H1 (cell line): ENCODE measurements around the gene ASB6. TPM values are rescaled to one million over a fixed set of nuclear protein-coding genes. Genes with fewer than 3 reads are reported as not detected.
"Not testable (repeated sequence)": the region's sequence is repeated elsewhere in the genome, so short reads cannot be mapped to it uniquely, and the experiment has no call there.

Source experiments
- CTCF ChIA-PET: fragments of 300-600 bp; sonication (Branson Sonifier 250); formaldehyde crosslinking; loops from one replicate; lab custom pipeline; 2021; ENCODE audit not compliant: partially characterized antibody; lab: Charles Lee
- POLR2A ChIA-PET: fragments of 300-600 bp; sonication (Branson Sonifier 250); formaldehyde crosslinking; loops from one replicate; lab custom pipeline; 2021; ENCODE audit warnings: inconsistent platforms; ENCODE audit not compliant: partially characterized antibody; lab: Charles Lee
- DNase-seq, 2 experiments: peaks; one replicate each; pipeline versions ENCODE4 v3.0.0 to v3.0.0-alpha.2; 2010 to 2022; ENCODE audit warnings: low spot score in 2 of 2, low read depth in 1 of 2, mixed read lengths in 1 of 2
- FAIRE-seq: peaks from 2 replicates; lab custom pipeline; 2011; peaks lifted over from hg19 to GRCh38; lab: Jason Lieb, UNC
- H2AFZ ChIP-seq: 2 replicates; pipeline ENCODE4 v1.8.1; 2012; ENCODE audit warnings: low read length, inconsistent platforms
- H2AK5ac ChIP-seq: 2 replicates; pipeline ENCODE4 v1.6.1; 2013; ENCODE audit warnings: low read depth, low read length
- H2BK120ac ChIP-seq: replicated peaks from 2 replicates; pipeline ENCODE3; 2013; ENCODE audit warnings: low read depth, low read length, inconsistent platforms
- H2BK12ac ChIP-seq: 2 replicates; pipeline ENCODE4 v1.6.1; 2013; ENCODE audit warnings: low read depth, low read length
- H2BK15ac ChIP-seq: 2 replicates; pipeline ENCODE4 v1.6.1; 2013; ENCODE audit warnings: low read length
- H2BK20ac ChIP-seq: 2 replicates; pipeline ENCODE4 v1.6.1; 2013; ENCODE audit warnings: low read length
- H2BK5ac ChIP-seq: 2 replicates; pipeline ENCODE4 v1.6.1; 2013; ENCODE audit warnings: low read depth, low read length
- H3K14ac ChIP-seq: 2 replicates; pipeline ENCODE4 v1.6.1; 2013; ENCODE audit warnings: inconsistent platforms; ENCODE audit not compliant: insufficient read length
- H3K18ac ChIP-seq: 2 replicates; pipeline ENCODE4 v1.6.1; 2013; ENCODE audit warnings: low read length; ENCODE audit errors: extremely low read depth
- H3K23ac ChIP-seq: 2 replicates; pipeline ENCODE4 v1.6.1; 2013; ENCODE audit warnings: inconsistent platforms; ENCODE audit not compliant: insufficient read length
- H3K23me2 ChIP-seq: 2 replicates; pipeline ENCODE4 v1.6.1; 2013; ENCODE audit warnings: low read depth, low read length
- H3K27ac ChIP-seq: 2 replicates; pipeline ENCODE4 v1.6.1; 2011; ENCODE audit warnings: low read depth, low read length, inconsistent platforms
- H3K27me3 ChIP-seq, 4 experiments: replicated peaks in 1 of 4; 1 replicate in 1 of 4; 2 replicates in 3 of 4; pipeline versions ENCODE4 v1.6.1 to v1.8.1; 2011 to 2013; ENCODE audit warnings: low read length in 3 of 4, mild to moderate bottlenecking in 3 of 4, inconsistent platforms in 2 of 4, mixed read lengths in 2 of 4, moderate library complexity in 1 of 4; ENCODE audit not compliant: control insufficient read depth in 3 of 4, insufficient read depth in 3 of 4; ENCODE audit errors: extremely low read depth in 1 of 4
- H3K36me3 ChIP-seq, 4 experiments: 2 replicates each; pipeline versions ENCODE4 v1.6.1 to v1.8.1; 2011 to 2013; ENCODE audit warnings: mild to moderate bottlenecking in 4 of 4, low read length in 3 of 4, moderate library complexity in 2 of 4, control low read depth in 1 of 4, inconsistent platforms in 1 of 4; ENCODE audit not compliant: insufficient read depth in 4 of 4, control insufficient read depth in 2 of 4
- H3K4ac ChIP-seq: replicated peaks from 2 replicates; pipeline ENCODE3; 2013; ENCODE audit warnings: low read length, low read depth, mixed read lengths, inconsistent platforms; ENCODE audit not compliant: insufficient read length
- H3K4me1 ChIP-seq, 4 experiments: replicated peaks in 1 of 4; 1 replicate in 1 of 4; 2 replicates in 3 of 4; pipeline versions ENCODE4 v1.6.1 to v1.8.1; 2011 to 2013; ENCODE audit warnings: low read length in 3 of 4, inconsistent platforms in 2 of 4, mixed read lengths in 1 of 4; ENCODE audit not compliant: insufficient read depth in 4 of 4, control insufficient read depth in 3 of 4
- H3K4me2 ChIP-seq, 2 experiments: 2 replicates each; pipeline versions ENCODE4 v1.6.1 to v1.8.1; 2011 to 2013; ENCODE audit warnings: low read depth in 2 of 2, low read length in 2 of 2, control low read depth in 1 of 2, inconsistent platforms in 1 of 2, mild to moderate bottlenecking in 1 of 2; ENCODE audit not compliant: insufficient read depth in 1 of 2
- H3K4me3 ChIP-seq, 4 experiments: fragments of 200-600, 300-600 bp in 1 of 4; sonication (generic), shearing (Covaris generic), sonication (Bioruptor Twin) in 1 of 4; 2 replicates each; pipeline versions ENCODE4 v1.5.1 to v1.8.1; 2011 to 2016; ENCODE audit warnings: low read length in 4 of 4, low read depth in 3 of 4, control low read depth in 2 of 4, inconsistent platforms in 2 of 4, mild to moderate bottlenecking in 2 of 4, mixed read lengths in 1 of 4, moderate library complexity in 1 of 4; ENCODE audit not compliant: insufficient read depth in 2 of 4; ENCODE audit errors: extremely low read depth in 1 of 4
- H3K56ac ChIP-seq: replicated peaks from 2 replicates; pipeline ENCODE3; 2013; ENCODE audit warnings: low read depth, mild to moderate bottlenecking, mixed read lengths, low read length, inconsistent platforms; ENCODE audit not compliant: insufficient read length
- H3K79me1 ChIP-seq: 2 replicates; pipeline ENCODE4 v1.6.1; 2013; ENCODE audit warnings: low read depth, low read length, control low read depth
- H3K79me2 ChIP-seq, 2 experiments: 2 replicates each; pipeline versions ENCODE4 v1.6.1 to v1.8.1; 2012 to 2013; ENCODE audit warnings: low read length in 2 of 2, mild to moderate bottlenecking in 2 of 2, inconsistent platforms in 1 of 2; ENCODE audit not compliant: insufficient read depth in 2 of 2, control insufficient read depth in 1 of 2
- H3K9ac ChIP-seq, 4 experiments: replicated peaks in 1 of 4; 1 replicate in 1 of 4; 2 replicates in 3 of 4; pipeline versions ENCODE4 v1.6.1 to v1.8.1; 2011 to 2013; ENCODE audit warnings: low read depth in 3 of 4, low read length in 3 of 4, control low read depth in 2 of 4, mild to moderate bottlenecking in 2 of 4, moderate library complexity in 2 of 4, inconsistent platforms in 1 of 4; ENCODE audit errors: extremely low read depth in 1 of 4
- H3K9me3 ChIP-seq, 2 experiments: 2 replicates each; pipeline versions ENCODE4 v1.6.1 to v1.8.1; 2012 to 2013; ENCODE audit warnings: mild to moderate bottlenecking in 2 of 2, moderate library complexity in 2 of 2, control low read depth in 1 of 2, inconsistent platforms in 1 of 2, low read depth in 1 of 2, low read length in 1 of 2, mixed read lengths in 1 of 2; ENCODE audit not compliant: insufficient read depth in 2 of 2
- H4K20me1 ChIP-seq, 2 experiments: replicated peaks in 1 of 2; 2 replicates each; pipeline versions ENCODE3 to v1.8.1; 2011 to 2013; ENCODE audit warnings: inconsistent platforms in 2 of 2, low read length in 2 of 2, mild to moderate bottlenecking in 1 of 2; ENCODE audit not compliant: insufficient read depth in 2 of 2, control insufficient read depth in 1 of 2
- H4K5ac ChIP-seq: 2 replicates; pipeline ENCODE4 v1.6.1; 2013; ENCODE audit warnings: low read length, low read depth, mixed read lengths, inconsistent platforms; ENCODE audit not compliant: insufficient read length
- H4K8ac ChIP-seq: 2 replicates; pipeline ENCODE4 v1.8.0; 2013; ENCODE audit warnings: mild to moderate bottlenecking, moderate library complexity, low read length, inconsistent platforms; ENCODE audit not compliant: insufficient read depth; ENCODE audit errors: extremely low read depth
- H4K91ac ChIP-seq: replicated peaks from 2 replicates; pipeline ENCODE3; 2013; ENCODE audit warnings: low read length, mixed read lengths, inconsistent platforms; ENCODE audit not compliant: insufficient read length
- WGBS, 2 experiments: shearing (Covaris generic) in 1 of 2; methylation state at CpG; one replicate each; pipeline versions ENCODE4 v1.1.6 to v1.1.7; 2013 to 2015; ENCODE audit warnings: low lambda C conversion rate in 2 of 2, mixed read lengths in 2 of 2, inconsistent platforms in 1 of 2, low coverage in 1 of 2, missing lambda C conversion rate in 1 of 2; ENCODE audit not compliant: insufficient replicate concordance in 2 of 2, insufficient coverage in 1 of 2, insufficient read length in 1 of 2; ENCODE audit errors: extremely low coverage in 1 of 2, missing lambda C conversion rate in 1 of 2; 5-methylcytosine and 5-hydroxymethylcytosine counted together
- polyA plus RNA-seq, 7 experiments: library from polyadenylated mRNA; depleted of rRNA in 3 of 7; stranded (reverse) in 5 of 7; unstranded in 2 of 7; fragments of >200 nt in 5 of 7; fragments of 200-250 nt in 2 of 7; gene quantifications; 1 replicate in 5 of 7; 2 replicates in 1 of 7; 4 replicates in 1 of 7; pipeline versions ENCODE4 v1.2.1 to v1.2.3, GENCODE V29; 2011 to 2013; ENCODE audit warnings: missing spikeins in 2 of 7, mixed read lengths in 2 of 7
- total RNA-seq: library from RNA; stranded (reverse); fragmentation: NEBNext Ultra II Directional; extraction: Animal tissue kit (Norgen Biotek cat#: 25700); gene quantifications from 2 replicates; pipeline ENCODE4 v1.2.1, GENCODE V29; 2021

ASB6 gene
- total and polyA plus RNA-seq, 2 of the 8 experiments (the other 6 are each of a cell fraction or from before 2014, with no cell fraction given), result 14.0 to 17.3 TPM

- ChIA-PET CTCF (interaction anchor here (0.6 to 3.2 kb wide), 11 partner anchors 8 to 453 kb away, joined by 3 to 13 read pairs (median 4); no protein-coding TSS in a partner anchor), POLR2A (interaction anchor here (1.1 to 1.8 kb wide), 2 partner anchors 43 to 415 kb away, joined by 3 to 6 read pairs; partner anchors contain the start of gene IER5L)
- H4K8ac ChIP-seq, H4K91ac ChIP-seq, H4K5ac ChIP-seq, H3K23ac ChIP-seq, FAIRE-seq, H3K79me1 ChIP-seq, H3K9me3 ChIP-seq, H2BK12ac ChIP-seq, H4K20me1 ChIP-seq, H2BK20ac ChIP-seq, H3K9ac ChIP-seq, H3K4me3 ChIP-seq, H2AFZ ChIP-seq, DNase-seq, H3K4ac ChIP-seq, H3K36me3 ChIP-seq, H3K4me2 ChIP-seq, H3K79me2 ChIP-seq, H3K23me2 ChIP-seq, H2BK5ac ChIP-seq, H3K27ac ChIP-seq, H3K56ac ChIP-seq, H2BK120ac ChIP-seq, H3K14ac ChIP-seq, H3K18ac ChIP-seq, H2AK5ac ChIP-seq, H2BK15ac ChIP-seq: not testable (repeated sequence)
- 82% methylated on average over 10 of the region's 10 CpGs; no CpG with 5 or more reads in 1 of the 2 experiments for WGBS, 2 experiments
- Histone ChIP-seq H3K4me1 (peaks cover 0 to 20% (median 9%) of the 10 kb centered on the region in 4 experiments; a peak in 6 of 7 replicates), H3K27me3 (peaks cover 0 to 16% (median 10%) of the 10 kb centered on the region in 4 experiments; a peak in 4 of 7 replicates)
These were observed 49.2 kb downstream of the ASB6 start for GRCh38 chr9:129592790-129593189.
